ENCODE data around the gene PIN4. TPM values are rescaled to one million over a fixed set of nuclear protein-coding genes. Genes with fewer than 3 reads are reported as not detected.

PIN4 gene
- polyA plus RNA-seq, 1 of the 3 experiments (the other 2 are of a cell fraction): 29.8 TPM

DNA sequence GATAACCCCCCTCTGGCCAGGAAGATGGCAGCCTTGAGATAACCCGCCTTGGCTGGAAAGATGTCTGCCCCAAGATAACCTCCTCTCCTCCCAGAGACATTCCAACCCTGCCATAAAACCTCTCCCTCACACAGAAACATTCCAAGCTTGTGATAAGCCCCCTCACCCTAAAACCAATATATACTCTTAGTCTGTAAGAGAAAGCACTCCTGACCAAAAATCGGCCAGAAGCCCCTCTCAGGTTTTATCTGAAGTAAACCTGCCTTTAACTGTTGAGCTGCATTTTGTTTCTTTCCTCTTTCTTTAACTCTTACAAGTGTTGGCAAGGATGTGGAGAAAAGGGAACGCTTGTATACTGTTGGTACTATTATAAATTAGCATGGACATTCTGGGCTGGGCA, 48.7 kb downstream of the PIN4 start:
- Histone ChIP-seq H3K9me2 (no peaks in the 10 kb centered on the region), H3K79me2 (ENCODE audit: insufficient read depth) (peaks cover 84% of the 10 kb centered on the region), H3K4me3 (ENCODE audit: low read depth in 2 of 2, low read length in 1 of 2) (no peak overlapping the region), H4K20me1 (ENCODE audit: insufficient read depth) (no peaks in the 10 kb centered on the region), H3K27me3 (ENCODE audit: insufficient read depth) (no peaks in the 10 kb centered on the region), H3K9me3 (no peaks in the 10 kb centered on the region), H3K4me1 (ENCODE audit: control insufficient read depth in 1 of 2, insufficient read depth in 2 of 2, low read depth in 1 of 2, low read length in 1 of 2) (no peaks in the 10 kb centered on the region), H3K36me3 (replicated peaks in 1 of 2; ENCODE audit: control insufficient read depth in 1 of 2, insufficient read depth in 2 of 2, low read length in 1 of 2) (peaks cover 0 to 22% of the 10 kb centered on the region in 2 experiments), H3K9ac (no peak overlapping the region), H2AFZ (ENCODE audit: low read depth) (no peak overlapping the region), H3K27ac (ENCODE audit: low read depth in 2 of 2, low read length in 1 of 2) (no peak overlapping the region), H3K4me2 (no peak overlapping the region), H3F3A (replicated peaks; ENCODE audit: insufficient read depth) (no peaks in the 10 kb centered on the region)
- TF ChIP-seq PBX3 (IDR thresholded peaks at IDR 0.05) (no peak), CHD2 (IDR thresholded peaks at IDR 0.05; ENCODE audit: low read length, partially characterized antibody) (no peak), ZBTB33 (IDR thresholded peaks at IDR 0.05; ENCODE audit: borderline replicate concordance, low read depth) (no peak), RXRA (IDR thresholded peaks at IDR 0.05; ENCODE audit: borderline replicate concordance, low read depth) (no peak), RAD21 (IDR thresholded peaks at IDR 0.05; ENCODE audit: low read length) (no peak), FOXM1 (IDR thresholded peaks at IDR 0.05; ENCODE audit: low read depth) (no peak), ELF1 (IDR thresholded peaks at IDR 0.05) (no peak), USF1 (IDR thresholded peaks at IDR 0.05; ENCODE audit: borderline replicate concordance, low read depth) (no peak), FOXJ3 (CRISPR knock-in tag; IDR thresholded peaks at IDR 0.05) (no peak)
- TF ChIP-seq, protein P1, sequence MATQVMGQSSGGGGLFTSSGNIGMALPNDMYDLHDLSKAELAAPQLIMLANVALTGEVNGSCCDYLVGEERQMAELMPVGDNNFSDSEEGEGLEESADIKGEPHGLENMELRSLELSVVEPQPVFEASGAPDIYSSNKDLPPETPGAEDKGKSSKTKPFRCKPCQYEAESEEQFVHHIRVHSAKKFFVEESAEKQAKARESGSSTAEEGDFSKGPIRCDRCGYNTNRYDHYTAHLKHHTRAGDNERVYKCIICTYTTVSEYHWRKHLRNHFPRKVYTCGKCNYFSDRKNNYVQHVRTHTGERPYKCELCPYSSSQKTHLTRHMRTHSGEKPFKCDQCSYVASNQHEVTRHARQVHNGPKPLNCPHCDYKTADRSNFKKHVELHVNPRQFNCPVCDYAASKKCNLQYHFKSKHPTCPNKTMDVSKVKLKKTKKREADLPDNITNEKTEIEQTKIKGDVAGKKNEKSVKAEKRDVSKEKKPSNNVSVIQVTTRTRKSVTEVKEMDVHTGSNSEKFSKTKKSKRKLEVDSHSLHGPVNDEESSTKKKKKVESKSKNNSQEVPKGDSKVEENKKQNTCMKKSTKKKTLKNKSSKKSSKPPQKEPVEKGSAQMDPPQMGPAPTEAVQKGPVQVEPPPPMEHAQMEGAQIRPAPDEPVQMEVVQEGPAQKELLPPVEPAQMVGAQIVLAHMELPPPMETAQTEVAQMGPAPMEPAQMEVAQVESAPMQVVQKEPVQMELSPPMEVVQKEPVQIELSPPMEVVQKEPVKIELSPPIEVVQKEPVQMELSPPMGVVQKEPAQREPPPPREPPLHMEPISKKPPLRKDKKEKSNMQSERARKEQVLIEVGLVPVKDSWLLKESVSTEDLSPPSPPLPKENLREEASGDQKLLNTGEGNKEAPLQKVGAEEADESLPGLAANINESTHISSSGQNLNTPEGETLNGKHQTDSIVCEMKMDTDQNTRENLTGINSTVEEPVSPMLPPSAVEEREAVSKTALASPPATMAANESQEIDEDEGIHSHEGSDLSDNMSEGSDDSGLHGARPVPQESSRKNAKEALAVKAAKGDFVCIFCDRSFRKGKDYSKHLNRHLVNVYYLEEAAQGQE (IDR thresholded peaks at IDR 0.05; ENCODE audit: low read depth, low read length): no peak
- 92% methylated on average over 3 of the region's 3 CpGs for WGBS (ENCODE audit: low lambda C conversion rate)
- CTCF ChIA-PET: no interaction called here
- DNase-seq: no peak
- POLR2A ChIA-PET: no interaction called here
